Skeletal muscle cell (primary cell): ENCODE measurements around the gene IL17RD.

ENCODE experiments used
- DNase-seq: peaks from one replicate; pipeline ENCODE4 v3.0.0-alpha.2; 2010; ENCODE audit warnings: low read depth
- H3K4me3 ChIP-seq: 2 replicates; pipeline ENCODE4 v1.5.1; 2011; ENCODE audit warnings: low read depth, mild to moderate bottlenecking, control low read depth, low read length, moderate library complexity

Gene IL17RD

DNA sequence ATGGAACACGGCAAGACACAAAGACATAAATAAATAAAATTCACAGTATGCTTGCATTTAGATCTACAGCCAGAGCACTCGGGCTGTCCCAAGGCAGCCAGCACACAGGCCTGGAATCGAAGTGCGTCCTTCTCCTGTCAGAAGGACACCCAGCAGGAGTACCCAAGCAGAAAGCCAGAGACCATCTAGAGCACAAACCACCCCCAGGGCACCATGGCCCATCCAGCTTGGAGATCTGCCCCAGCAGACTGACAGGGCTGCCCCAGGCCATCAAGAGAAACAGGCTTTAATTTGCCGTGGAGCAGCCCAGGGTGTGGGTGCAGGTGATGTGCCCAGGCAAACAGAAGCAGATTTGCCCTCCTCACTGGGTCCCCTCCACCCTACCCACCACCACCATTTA, 112.5 kb downstream of the IL17RD start:
- DNase-seq = no peak
- no peak overlapping the region for H3K4me3 ChIP-seq

DNA sequence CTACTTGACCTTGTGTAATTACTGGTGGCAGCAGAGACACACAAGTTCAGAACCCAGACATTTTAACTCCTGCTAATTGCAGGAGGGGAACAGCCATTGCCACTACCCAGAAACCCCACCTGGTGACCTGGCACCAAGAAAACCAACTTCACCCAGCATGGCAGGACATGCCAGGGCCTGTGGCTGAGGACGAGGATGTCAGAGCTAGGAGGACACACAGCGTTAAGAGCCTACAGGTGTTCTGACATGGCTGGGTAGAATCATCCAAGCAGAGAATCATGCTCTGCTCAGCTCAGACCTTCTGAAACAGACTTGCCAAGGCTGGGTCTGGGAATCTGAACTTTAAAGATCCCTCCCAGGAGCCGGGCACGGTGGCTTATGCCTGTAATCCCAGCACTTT, 116.4 kb downstream of the IL17RD start:
- no peak overlapping the region for H3K4me3 ChIP-seq
- no peak for DNase-seq

DNA sequence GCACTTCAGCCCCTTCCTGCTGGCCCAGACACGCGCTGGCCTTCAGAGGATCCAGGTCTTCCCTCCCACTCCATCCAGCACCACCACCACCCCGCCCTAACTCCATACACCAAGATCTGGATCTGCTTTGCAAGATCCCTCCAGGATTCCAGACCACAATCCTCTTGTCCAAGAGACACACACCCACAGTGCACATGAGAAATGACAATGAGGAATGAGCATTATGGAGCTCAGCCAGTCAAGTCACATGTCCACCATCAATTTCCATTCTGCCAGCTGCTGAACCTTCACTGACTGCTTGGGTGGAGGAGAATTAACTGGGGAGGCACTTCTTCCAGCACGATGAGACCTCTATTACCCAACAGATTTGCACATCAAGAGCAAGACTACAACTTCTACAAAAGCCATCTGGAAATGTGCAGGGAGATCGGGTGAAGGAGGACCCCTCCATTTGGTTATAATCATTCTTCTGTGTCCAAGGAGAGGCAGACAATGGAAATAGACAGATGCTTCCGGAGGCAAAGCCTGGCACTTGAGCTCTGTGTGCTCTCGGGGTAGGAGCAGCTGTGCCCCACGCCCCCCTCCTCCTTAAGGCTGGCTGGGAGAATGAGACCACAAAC, 117.0 kb downstream of the IL17RD start:
- no peak overlapping the region for H3K4me3 ChIP-seq
- DNase-seq = peak; percentile 19

DNA sequence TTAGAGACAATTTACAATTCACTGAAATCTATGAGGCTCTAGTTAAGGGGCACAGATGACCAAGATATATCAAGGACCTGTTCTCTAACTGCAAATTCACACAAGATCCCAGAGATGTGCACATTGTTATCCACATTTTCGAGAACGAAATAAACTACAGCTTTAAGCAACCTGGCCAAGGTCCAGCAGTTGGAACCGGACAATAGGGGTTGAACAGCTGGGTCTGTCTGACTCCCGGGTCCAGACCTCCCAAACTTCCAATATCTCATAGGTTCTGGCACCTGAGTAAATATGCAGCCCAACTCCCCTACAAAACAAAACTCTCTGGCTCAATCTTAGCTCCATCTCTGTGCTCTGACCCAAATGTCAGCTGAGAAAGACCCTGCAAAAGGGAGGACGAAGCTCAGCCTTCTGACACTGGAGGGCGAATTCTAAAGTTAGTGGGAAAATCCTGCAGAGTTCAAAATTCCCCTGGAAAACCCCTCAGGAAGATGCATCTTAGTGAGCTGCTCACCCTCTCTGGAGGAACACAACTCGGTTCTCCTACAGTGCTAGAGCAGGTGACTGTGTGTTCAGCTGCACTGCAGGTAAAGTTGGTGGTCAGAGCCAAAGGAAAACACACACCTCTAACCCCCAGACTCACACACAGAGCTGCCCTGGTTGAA, 118.9 kb downstream of the IL17RD start:
- no peak for DNase-seq
- no peak overlapping the region for H3K4me3 ChIP-seq

DNA sequence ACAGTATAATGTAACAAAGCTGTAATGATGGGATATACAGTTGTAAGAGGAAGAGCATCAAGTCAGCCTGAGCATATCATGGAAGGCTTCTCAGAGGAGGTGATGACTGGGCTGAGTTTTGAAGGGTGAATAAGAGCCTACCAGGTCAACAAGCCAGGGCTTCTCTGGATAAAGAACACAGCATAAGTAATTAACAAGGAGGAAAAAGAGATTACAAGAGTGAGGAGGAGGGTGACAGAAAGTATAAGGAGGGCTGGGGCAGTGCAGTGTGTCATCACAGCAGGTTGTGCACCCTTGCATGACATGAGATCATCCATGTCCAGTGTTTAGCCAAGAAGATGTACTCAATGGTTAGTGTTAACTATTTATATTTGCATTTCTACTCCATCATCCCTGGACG, 121.6 kb downstream of the IL17RD start:
- no peak for DNase-seq
- H3K4me3 ChIP-seq = no peak overlapping the region

DNA sequence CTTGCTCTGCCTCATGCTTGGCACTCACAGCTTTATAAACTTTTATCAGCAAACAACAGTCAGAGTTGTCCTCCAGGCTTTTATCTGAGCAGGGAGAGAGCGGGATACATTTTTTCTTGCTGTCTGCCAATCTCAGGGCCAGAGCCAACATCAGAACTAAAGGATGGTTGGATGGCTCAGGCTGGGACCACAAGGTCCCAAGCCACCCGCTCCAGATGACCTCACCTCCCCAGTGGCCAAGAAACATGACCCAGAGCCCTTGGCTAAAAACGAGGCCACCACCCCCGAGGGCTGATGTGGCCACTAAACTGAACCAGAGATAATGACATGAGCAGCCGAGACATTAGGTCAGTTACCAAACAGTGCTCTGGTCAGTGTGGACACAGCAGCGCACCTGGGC, 123.5 kb downstream of the IL17RD start:
- H3K4me3 ChIP-seq = no peak overlapping the region
- DNase-seq = no peak
